ENCODE data around the gene THAP4. TPM values are rescaled to one million over a fixed set of nuclear protein-coding genes. Genes with fewer than 3 reads are reported as not detected.

THAP4 gene
- total and polyA plus RNA-seq, 2 of the 13 experiments (the other 11 are each of a cell fraction or from before 2014, with no cell fraction given) = 59.7 to 75.7 TPM

GRCh38 chr2:241649404-241649803 lies 12.4 kb upstream of the THAP4 start:
- no peak overlapping the region for H3K27ac ChIP-seq (ENCODE audit: extremely low read length, insufficient read depth, low read length)
- no TSS peak for BruUV-seq (replicated peaks)
- no peak for DNase-seq (ENCODE audit: low spot score)
- no peaks in the 10 kb centered on the region for H3K9me3 ChIP-seq (ENCODE audit: low read length)
- TF ChIP-seq THAP7 (CRISPR knock-in tag; IDR thresholded peaks at IDR 0.05) (no peak), SALL2 (CRISPR knock-in tag; IDR thresholded peaks at IDR 0.05) (no peak), ZNF138 (CRISPR knock-in tag; IDR thresholded peaks at IDR 0.05; ENCODE audit: low read depth) (no peak), U2AF1 (optimal IDR thresholded peaks at IDR 0.05; ENCODE audit: low read depth, low read length) (no peak), HNF1B (CRISPR knock-in tag; IDR thresholded peaks at IDR 0.05) (no peak), HDAC1 (CRISPR knock-in tag; IDR thresholded peaks at IDR 0.05) (no peak), AGO2 (optimal IDR thresholded peaks at IDR 0.05; ENCODE audit: low read depth, low read length) (no peak), ZNF510 (CRISPR knock-in tag; IDR thresholded peaks at IDR 0.05; ENCODE audit: low read depth) (no peak), JUNB (CRISPR knock-in tag; IDR thresholded peaks at IDR 0.05; ENCODE audit: borderline replicate concordance) (no peak), FOXO1 (CRISPR knock-in tag; IDR thresholded peaks at IDR 0.05) (no peak), ZNF280D (CRISPR knock-in tag; IDR thresholded peaks at IDR 0.05) (no peak), ZNF589 (CRISPR knock-in tag; conservative IDR thresholded peaks at IDR 0.05) (no peak), ZNF44 (CRISPR knock-in tag; IDR thresholded peaks at IDR 0.05) (no peak), ZNF326 (CRISPR knock-in tag; IDR thresholded peaks at IDR 0.05; ENCODE audit: borderline replicate concordance) (no peak), ZNF468 (CRISPR knock-in tag; IDR thresholded peaks at IDR 0.05) (no peak), TBP (CRISPR knock-in tag; IDR thresholded peaks at IDR 0.05) (no peak), MBD4 (IDR thresholded peaks at IDR 0.05; ENCODE audit: borderline replicate concordance, low read length) (no peak)
- POLR2A ChIA-PET = no interaction called here
- no peak overlapping the region for H3K4me3 ChIP-seq (replicated peaks in 1 of 3; ENCODE audit: insufficient read depth in 1 of 3, low read depth in 2 of 3, low read length in 3 of 3)
- FAIRE-seq = no peak
- H4K20me1 ChIP-seq (ENCODE audit: insufficient read depth, low read length) = 0 out of 2 replicates have a peak, but pooled peaks cover 4% of the 10 kb centered on the region
- no peaks in the 10 kb centered on the region for H3K27me3 ChIP-seq (ENCODE audit: control insufficient read depth in 1 of 2, insufficient read depth in 2 of 2, low read length in 2 of 2)
- in situ Hi-C loops (cut with HindIII; ENCODE audit: extremely low pct_ligation_motif_present, low pct_unique_long_range_greater_than_20kb) (loop anchor here (25.0 kb wide), 1 partner anchor 787 kb away; the partner anchor contains the start of gene AGXT), intact Hi-C loops (cut with micrococcal nuclease; ENCODE audit: unreplicated experiment) (loop anchor here (5.0 kb wide), 2 partner anchors 38 to 102 kb away; partner anchors contain the start of gene DTYMK)
- H3K9ac ChIP-seq (ENCODE audit: insufficient read depth, low read depth, low read length) = no peak overlapping the region
- CTCF ChIA-PET (ENCODE audit: low intra/inter-chr PET ratio, low total read pairs) = no interaction called here
- peaks cover 78% of the 10 kb centered on the region for H3K4me1 ChIP-seq (ENCODE audit: insufficient read depth, low read length)
- WGBS (ENCODE audit: low lambda C conversion rate) = 100% methylated on average over 4 of the region's 4 CpGs
- no peak overlapping the region for H2AFZ ChIP-seq (ENCODE audit: low read length)
- H3K4me2 ChIP-seq (ENCODE audit: low read depth, low read length) = no peak overlapping the region
- no peak for ATAC-seq
- H3K79me2 ChIP-seq (ENCODE audit: insufficient read depth, low read length) = peaks cover 81% of the 10 kb centered on the region
- H3K36me3 ChIP-seq (replicated peaks in 1 of 2; ENCODE audit: control insufficient read depth in 1 of 2, insufficient read depth in 2 of 2, low read length in 2 of 2) = peaks cover 9 to 31% of the 10 kb centered on the region in 2 experiments
